HG03066 (cell line): ENCODE measurements around the gene SPSB2.
A peak's percentile ranks its signal among the peaks of the same experiment; 100 is the strongest.
"Not testable (repeated sequence)": the region's sequence is repeated elsewhere in the genome, so short reads cannot be mapped to it uniquely, and the experiment has no call there.

Experiments
- ATAC-seq: cut with Tn5 transposase; IDR thresholded peaks from one replicate; pipeline ENCODE4 v1.9.1; 2021; ENCODE audit warnings: low read depth; ENCODE audit not compliant: unreplicated experiment

Gene SPSB2

GRCh38 chr12:6873094-6874014, at the start of gene SPSB2:
SPSB2 (minus strand) TSS chr12:6873303; CDS start chr12:6872901, 402 bp downstream.
- peak; percentile 65 for ATAC-seq

GRCh38 chr12:6921996-6922946, 49.2 kb upstream of the SPSB2 start:
- ATAC-seq = peak; percentile 48

- ATAC-seq = no peak
Measured at GRCh38 chr12:6921539-6921938, 48.4 kb upstream of the SPSB2 start.

- no peak for ATAC-seq
Measured at GRCh38 chr12:6919588-6919987, 46.5 kb upstream of the SPSB2 start.

GRCh38 chr12:6917491-6918231, 44.6 kb upstream of the SPSB2 start:
- ATAC-seq = no peak

GRCh38 chr12:6916426-6917200, 43.5 kb upstream of the SPSB2 start:
- ATAC-seq = no peak

- no peak for ATAC-seq
Measured at GRCh38 chr12:6915789-6916285, 42.7 kb upstream of the SPSB2 start.

- no peak for ATAC-seq
Measured at GRCh38 chr12:6914947-6915788, 42.1 kb upstream of the SPSB2 start.

GRCh38 chr12:6914246-6914946, 41.3 kb upstream of the SPSB2 start, which contains the start of gene ENO2:
ENO2 (plus strand) TSS chr12:6914580; CDS start chr12:6915833, 1,253 bp downstream.
- ATAC-seq = peak; percentile 76

GRCh38 chr12:6912164-6912935, 39.2 kb upstream of the SPSB2 start:
- no peak for ATAC-seq

- ATAC-seq = no peak
Measured at GRCh38 chr12:6909421-6910145, 36.5 kb upstream of the SPSB2 start.

- ATAC-seq = not testable (repeated sequence)
Measured at GRCh38 chr12:6908141-6908540, 35.0 kb upstream of the SPSB2 start.

GRCh38 chr12:6905414-6906040, 32.4 kb upstream of the SPSB2 start:
- no peak for ATAC-seq

- peak; percentile 97 for ATAC-seq
Measured at GRCh38 chr12:6904280-6905276, 31.5 kb upstream of the SPSB2 start, which contains the start of gene LRRC23. LRRC23 (plus strand) TSS chr12:6904822; CDS start chr12:6905634, 812 bp downstream.

GRCh38 chr12:6903722-6904121, 30.6 kb upstream of the SPSB2 start:
- ATAC-seq = no peak
